Naive thymus-derived CD4-positive, alpha-beta T cell (primary cell): ENCODE results near the gene SHANK3. TPM values are rescaled to one million over a fixed set of nuclear protein-coding genes. Genes with fewer than 3 reads are reported as not detected.

ENCODE experiments used
- ATAC-seq: fragments of 150-1000 bp; cut with Tn5 transposase; 2 replicates; pipeline ENCODE4 v1.10.0; 2021; ENCODE audit warnings: mild to moderate bottlenecking, moderate library complexity
- CTCF ChIA-PET: fragments of 350-600 bp; sonication (Branson Sonifier 250); formaldehyde crosslinking; loops from one replicate; lab custom pipeline; 2021; ENCODE audit warnings: antibody characterized with exemption; lab: Charles Lee
- POLR2A ChIA-PET: fragments of 350-600 bp; sonication (Branson Sonifier 250); formaldehyde crosslinking; loops from one replicate; lab custom pipeline; 2021; ENCODE audit warnings: antibody characterized with exemption, inconsistent platforms; lab: Charles Lee
- DNase-seq, 9 donors: peaks; one replicate each; pipeline versions ENCODE4 v3.0.0 to v3.0.0-alpha.2; 2020 to 2022; ENCODE audit warnings: mixed read lengths in 1 of 9
- H3K27ac ChIP-seq: one replicate; pipeline ENCODE4 v1.7.0; 2013; ENCODE audit warnings: mild to moderate bottlenecking, low read depth, low read length, moderate library complexity
- H3K27me3 ChIP-seq, 2 donors: one replicate each; pipeline ENCODE4 v1.7.0; 2013; ENCODE audit warnings: low read length in 2 of 2, mild to moderate bottlenecking in 2 of 2, moderate library complexity in 2 of 2; ENCODE audit not compliant: control insufficient read depth in 2 of 2, insufficient read depth in 2 of 2
- H3K36me3 ChIP-seq, 3 experiments: 1 replicate in 2 of 3; 2 replicates in 1 of 3; pipeline ENCODE4 v1.7.0; 2013; ENCODE audit warnings: low read length in 3 of 3, mild to moderate bottlenecking in 3 of 3, moderate library complexity in 1 of 3; ENCODE audit not compliant: insufficient read depth in 3 of 3, control insufficient read depth in 2 of 3
- H3K4me1 ChIP-seq, 2 donors: one replicate each; pipeline ENCODE4 v1.7.0; 2013; ENCODE audit warnings: low read length in 2 of 2, mild to moderate bottlenecking in 2 of 2, moderate library complexity in 1 of 2; ENCODE audit not compliant: control insufficient read depth in 2 of 2, insufficient read depth in 2 of 2
- H3K4me3 ChIP-seq: 2 replicates; pipeline ENCODE4 v1.7.0; 2013; ENCODE audit warnings: mild to moderate bottlenecking, low read length
- H3K9me3 ChIP-seq, 3 experiments: 1 replicate in 2 of 3; 2 replicates in 1 of 3; pipeline ENCODE4 v1.7.0; 2013; ENCODE audit warnings: low read length in 3 of 3; ENCODE audit not compliant: control insufficient read depth in 2 of 3
- H3K27ac Mint-ChIP-seq, 9 donors: one replicate each; pipeline ENCODE4 v1.8.0; 2020 to 2022; ENCODE audit warnings: mixed read lengths in 9 of 9, mild to moderate bottlenecking in 8 of 9, moderate library complexity in 5 of 9, inconsistent platforms in 2 of 9
- H3K27me3 Mint-ChIP-seq, 5 donors: one replicate each; pipeline ENCODE4 v1.8.0; 2021 to 2022; ENCODE audit warnings: mixed read lengths in 5 of 5, mild to moderate bottlenecking in 1 of 5
- H3K36me3 Mint-ChIP-seq, 5 donors: one replicate each; pipeline ENCODE4 v1.8.0; 2020 to 2022; ENCODE audit warnings: mixed read lengths in 5 of 5, mild to moderate bottlenecking in 3 of 5, inconsistent platforms in 1 of 5
- H3K4me1 Mint-ChIP-seq, 7 donors: one replicate each; pipeline ENCODE4 v1.8.0; 2020 to 2022; ENCODE audit warnings: mixed read lengths in 7 of 7, mild to moderate bottlenecking in 3 of 7, inconsistent platforms in 1 of 7
- H3K4me3 Mint-ChIP-seq, 10 donors: one replicate each; pipeline ENCODE4 v1.8.0; 2020 to 2022; ENCODE audit warnings: mild to moderate bottlenecking in 10 of 10, mixed read lengths in 10 of 10, moderate library complexity in 6 of 10, inconsistent platforms in 2 of 10
- H3K9me3 Mint-ChIP-seq, 11 donors: one replicate each; pipeline ENCODE4 v1.8.0; 2020 to 2022; ENCODE audit warnings: mixed read lengths in 11 of 11, mild to moderate bottlenecking in 4 of 11, inconsistent platforms in 1 of 11, moderate library complexity in 1 of 11
- intact Hi-C, 2 donors: fragments of 100-400 bp; cut with micrococcal nuclease; formaldehyde crosslinking; loops; one replicate each; pipeline ENCODE4 v1.15.1; 2023
- polyA plus RNA-seq, 2 donors: library from polyadenylated mRNA; unstranded; fragments of 300-500 nt; fragmentation: Illumina TruSeq; gene quantifications; one replicate each; pipeline ENCODE4 v1.2.3, GENCODE V29; 2021
- total RNA-seq, 6 experiments: library from RNA in 5 of 6; stranded (reverse) in 5 of 6; gene quantifications; 1 replicate in 5 of 6; 2 replicates in 1 of 6; pipeline ENCODE4 v1.2.3 and lab custom pipeline; 2021 to 2026

The SHANK3 gene
- total and polyA plus RNA-seq, 7 experiments from 2014 or later, result 0.07 to 0.73 (median 0.16) TPM; not detected in 4

DNA sequence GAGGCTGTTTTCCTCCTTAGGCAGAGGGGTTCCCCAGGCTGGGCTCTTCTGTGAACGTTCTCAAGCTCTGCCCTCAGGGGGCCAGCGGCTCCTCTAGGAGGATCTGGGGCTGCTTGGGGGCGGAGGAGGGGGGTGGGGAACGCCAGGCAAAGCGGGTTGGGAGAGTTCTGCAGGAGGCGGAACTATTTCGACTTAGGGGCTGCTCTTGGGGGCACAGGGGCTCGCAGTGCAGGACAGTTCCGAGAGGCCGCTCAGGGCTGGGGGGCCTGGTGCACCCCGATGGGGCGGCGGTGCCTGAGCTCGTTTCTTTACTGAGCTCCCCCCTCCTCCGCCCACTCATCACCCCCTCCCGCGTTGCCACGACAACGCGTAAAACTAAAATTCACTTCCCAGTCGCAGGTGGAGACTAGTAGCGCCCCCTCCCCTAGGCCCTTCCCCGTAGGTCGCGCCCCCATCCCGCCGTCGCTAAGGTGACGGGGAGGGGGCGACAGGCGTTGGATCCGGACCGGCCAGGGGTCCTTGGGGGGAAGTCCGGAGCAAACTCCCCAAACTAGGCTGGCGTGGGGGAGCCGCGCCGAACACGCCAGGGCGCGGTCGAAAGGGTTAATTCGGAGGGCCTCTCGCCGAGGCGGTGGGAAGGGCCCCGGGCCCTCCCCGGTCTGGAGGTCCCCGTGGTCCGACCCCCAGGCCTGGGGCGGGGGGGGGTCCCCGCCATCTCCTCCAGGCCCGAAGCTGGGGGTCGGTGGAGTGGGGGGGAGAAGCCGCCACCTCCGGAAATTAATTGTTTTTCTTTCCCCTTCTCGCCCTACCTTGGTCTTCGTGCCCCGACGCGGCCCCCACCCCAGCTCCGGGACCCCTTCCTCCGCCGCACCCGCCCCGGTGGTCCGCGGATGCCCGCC is 857 bp downstream of the SHANK3 start:
- Mint-ChIP-seq H3K4me1 (peaks cover 4 to 23% (median 16%) of the 10 kb centered on the region in 7 donors), H3K4me3 (peak overlapping the region; percentile 39 to 79 (median 62)), H3K9me3 (no peaks in the 10 kb centered on the region), H3K27me3 (peaks cover 11 to 50% (median 35%) of the 10 kb centered on the region in 5 donors), H3K27ac (peak overlapping the region in 2 of 9 donors; percentile 42 to 59), H3K36me3 (no peaks in the 10 kb centered on the region)
- H3K9me3 ChIP-seq, result no peaks in the 10 kb centered on the region
- DNase-seq, result peak in 7 of 9 donors; percentile 24 to 56 (median 34)
- ATAC-seq, result peak; percentile 55
- H3K27ac ChIP-seq, result no peak overlapping the region
- peaks cover 8 to 17% of the 10 kb centered on the region in 2 donors for H3K4me1 ChIP-seq
- peak overlapping the region; percentile 41 for H3K4me3 ChIP-seq
- peaks cover 0 to 3% of the 10 kb centered on the region in 2 donors for H3K27me3 ChIP-seq
- intact Hi-C loops, result loop anchor here in 1 of 2 donors (5.0 kb wide), 1 partner anchor 51 kb away; no protein-coding TSS in a partner anchor
- ChIA-PET POLR2A (interaction anchor here (0.8 to 1.6 kb wide), 2 partner anchors 45 to 52 kb away, joined by 3 to 7 read pairs; partner anchors contain the start of gene ARSA), CTCF (interaction anchor here (0.6 kb wide), 1 partner anchor 404 kb away, joined by 3 read pairs; the partner anchor contains the start of gene MAPK11)
- no peaks in the 10 kb centered on the region for H3K36me3 ChIP-seq

GRCh38 chr22:50674130-50674500 is 1.5 kb downstream of the SHANK3 start:
- Histone ChIP-seq H3K27ac (no peak overlapping the region), H3K4me3 (no peak overlapping the region), H3K9me3 (no peaks in the 10 kb centered on the region), H3K4me1 (peaks cover 8 to 17% of the 10 kb centered on the region in 2 donors), H3K36me3 (no peaks in the 10 kb centered on the region), H3K27me3 (peaks cover 0 to 3% of the 10 kb centered on the region in 2 donors)
- DNase-seq (no peak), ATAC-seq (no peak)
- ChIA-PET CTCF (no interaction called here), POLR2A (interaction anchor here (1.6 kb wide), 1 partner anchor 53 kb away, joined by 7 read pairs; no protein-coding TSS in a partner anchor)
- intact Hi-C loops, result loop anchor here in 1 of 2 donors (5.0 kb wide), 1 partner anchor 52 kb away; no protein-coding TSS in a partner anchor
- no peak overlapping the region for H3K27ac Mint-ChIP-seq
- H3K4me3 Mint-ChIP-seq, result peak overlapping the region in 3 of 10 donors; percentile 39 to 79 (median 62)
- no peaks in the 10 kb centered on the region for H3K36me3 Mint-ChIP-seq
- peaks cover 4 to 23% (median 16%) of the 10 kb centered on the region in 7 donors for H3K4me1 Mint-ChIP-seq
- H3K27me3 Mint-ChIP-seq, result peaks cover 11 to 48% (median 35%) of the 10 kb centered on the region in 5 donors
- H3K9me3 Mint-ChIP-seq, result no peaks in the 10 kb centered on the region

DNA sequence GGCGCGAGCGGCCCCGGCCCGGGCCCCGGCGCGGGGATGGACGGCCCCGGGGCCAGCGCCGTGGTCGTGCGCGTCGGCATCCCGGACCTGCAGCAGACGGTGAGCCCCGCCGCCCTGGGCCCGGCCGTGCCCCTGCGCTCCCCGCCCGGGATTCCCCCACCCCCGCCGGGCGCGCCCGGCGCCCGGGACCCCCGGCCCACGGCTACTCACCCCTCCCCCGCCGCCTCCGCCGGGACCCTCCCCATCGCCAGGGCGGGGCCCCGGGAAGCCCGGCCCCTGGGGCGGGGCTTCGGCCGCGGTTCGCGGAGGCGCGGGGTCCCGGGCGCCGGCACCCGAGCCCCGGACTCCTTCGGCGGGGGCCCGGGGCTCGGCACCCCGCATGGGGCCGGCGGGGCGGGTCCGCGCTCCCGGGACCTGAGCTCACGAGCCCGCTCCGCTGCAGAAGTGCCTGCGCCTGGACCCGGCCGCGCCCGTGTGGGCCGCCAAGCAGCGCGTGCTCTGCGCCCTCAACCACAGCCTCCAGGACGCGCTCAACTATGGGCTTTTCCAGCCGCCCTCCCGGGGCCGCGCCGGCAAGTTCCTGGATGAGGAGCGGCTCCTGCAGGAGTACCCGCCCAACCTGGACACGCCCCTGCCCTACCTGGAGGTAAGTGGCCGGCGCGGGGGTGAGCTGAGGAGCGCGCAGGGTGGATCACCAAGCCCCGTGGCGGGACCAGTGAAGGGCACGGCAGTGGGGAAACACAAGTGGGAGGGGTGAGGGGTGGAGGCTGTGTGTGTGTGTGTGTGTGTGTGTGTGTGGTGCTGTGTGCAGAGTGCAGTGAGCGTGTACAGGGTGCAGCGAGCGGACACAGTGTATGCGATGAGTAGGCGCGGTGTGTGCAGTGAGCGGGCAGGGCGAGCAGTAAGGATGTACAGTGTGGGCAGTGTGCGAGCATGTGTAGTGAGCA is 2.3 kb downstream of the SHANK3 start:
- no peak overlapping the region for H3K27ac ChIP-seq
- no peaks in the 10 kb centered on the region for H3K36me3 ChIP-seq
- DNase-seq (peak in 4 of 9 donors; percentile 17 to 48 (median 26)), ATAC-seq (peak; percentile 35)
- Mint-ChIP-seq H3K4me3 (peak overlapping the region; percentile 8 to 85 (median 70)), H3K4me1 (peaks cover 4 to 23% (median 16%) of the 10 kb centered on the region in 7 donors), H3K36me3 (no peaks in the 10 kb centered on the region), H3K9me3 (peaks cover 0 to 3% (median 0%) of the 10 kb centered on the region in 11 donors), H3K27ac (peak overlapping the region in 1 of 9 donors; percentile 79), H3K27me3 (peaks cover 11 to 48% (median 35%) of the 10 kb centered on the region in 5 donors)
- no peak overlapping the region for H3K4me3 ChIP-seq
- peaks cover 0 to 3% of the 10 kb centered on the region in 2 donors for H3K27me3 ChIP-seq
- ChIA-PET POLR2A (no interaction called here), CTCF (no interaction called here)
- H3K9me3 ChIP-seq, result no peaks in the 10 kb centered on the region
- intact Hi-C loops, result loop anchor here in 1 of 2 donors (5.0 kb wide), 1 partner anchor 53 kb away; no protein-coding TSS in a partner anchor
- peaks cover 8 to 17% of the 10 kb centered on the region in 2 donors for H3K4me1 ChIP-seq

DNA sequence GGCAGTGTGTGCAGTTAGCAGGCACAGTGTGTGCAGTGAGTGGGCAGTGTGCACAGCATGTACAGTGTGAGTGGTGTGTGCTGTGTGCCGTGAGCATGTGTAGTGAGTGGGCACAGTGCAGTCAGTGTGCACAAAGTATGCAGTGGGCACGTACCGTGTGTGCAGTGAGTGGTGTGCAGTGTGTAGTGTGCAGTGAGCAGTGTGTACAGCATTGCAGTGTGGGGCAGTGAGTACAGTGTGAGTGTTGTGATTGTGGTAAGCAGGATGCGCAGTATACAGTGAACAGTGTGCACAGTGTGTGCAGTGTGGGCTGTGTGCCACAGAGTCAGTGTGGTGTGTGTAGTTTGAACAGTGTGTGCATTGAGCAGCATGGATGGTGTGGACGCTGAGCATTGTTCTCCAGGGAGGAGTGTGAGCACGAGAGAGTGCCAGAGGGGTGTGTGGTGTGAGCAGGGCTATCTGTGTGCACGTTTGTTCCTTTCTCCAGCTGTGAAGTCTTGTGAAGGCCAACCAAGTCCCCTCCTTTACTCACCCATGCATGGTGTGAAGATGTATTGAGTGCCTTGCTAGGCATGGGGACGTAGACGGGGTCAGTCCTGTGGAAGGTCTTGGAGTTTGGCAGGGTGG is 3.0 kb downstream of the SHANK3 start:
- Mint-ChIP-seq H3K4me1 (peaks cover 4 to 19% (median 13%) of the 10 kb centered on the region in 7 donors), H3K27me3 (peaks cover 11 to 44% (median 31%) of the 10 kb centered on the region in 5 donors), H3K27ac (peak overlapping the region in 2 of 9 donors; percentile 20 to 79), H3K9me3 (peaks cover 0 to 3% (median 0%) of the 10 kb centered on the region in 11 donors), H3K4me3 (peak overlapping the region; percentile 8 to 85 (median 70)), H3K36me3 (no peaks in the 10 kb centered on the region)
- no peaks in the 10 kb centered on the region for H3K36me3 ChIP-seq
- DNase-seq (no peak), ATAC-seq (no peak)
- H3K9me3 ChIP-seq, result no peaks in the 10 kb centered on the region
- H3K4me3 ChIP-seq, result no peak overlapping the region
- intact Hi-C loops, result no loop called here
- H3K4me1 ChIP-seq, result peaks cover 8 to 17% of the 10 kb centered on the region in 2 donors
- peaks cover 0 to 3% of the 10 kb centered on the region in 2 donors for H3K27me3 ChIP-seq
- H3K27ac ChIP-seq, result no peak overlapping the region
- ChIA-PET CTCF (no interaction called here), POLR2A (interaction anchor here (0.8 kb wide), 1 partner anchor 136 kb away, joined by 4 read pairs; no protein-coding TSS in a partner anchor)

DNA sequence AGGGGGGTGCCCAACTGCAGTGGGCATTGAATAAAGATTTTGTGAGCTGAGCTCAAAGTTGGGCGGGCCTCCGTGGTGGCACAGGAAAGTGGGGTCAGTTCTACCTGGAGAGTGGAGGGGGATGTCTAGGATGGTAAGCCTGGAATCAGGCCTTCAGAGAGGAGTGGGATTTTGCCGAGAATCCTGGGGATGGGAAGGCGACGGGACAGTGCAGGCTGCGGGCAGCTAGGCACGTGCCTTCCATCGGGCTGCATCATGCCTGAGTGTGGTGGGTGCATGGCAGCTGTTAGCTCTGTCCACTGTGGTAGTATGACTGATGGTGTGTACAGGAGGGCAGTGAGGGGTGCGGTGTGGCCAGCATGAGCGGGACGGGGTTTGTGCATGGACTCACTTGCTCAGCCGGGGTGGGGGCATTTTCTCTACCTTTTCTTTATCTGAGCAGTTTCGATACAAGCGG is 3.6 kb downstream of the SHANK3 start:
- intact Hi-C loops, result no loop called here
- H3K27me3 ChIP-seq, result peaks cover 0 to 3% of the 10 kb centered on the region in 2 donors
- H3K36me3 ChIP-seq, result no peaks in the 10 kb centered on the region
- no peak overlapping the region for H3K27ac ChIP-seq
- no peaks in the 10 kb centered on the region for H3K36me3 Mint-ChIP-seq
- ATAC-seq, result no peak
- no peak for DNase-seq
- no peaks in the 10 kb centered on the region for H3K9me3 ChIP-seq
- peaks cover 11 to 39% (median 29%) of the 10 kb centered on the region in 5 donors for H3K27me3 Mint-ChIP-seq
- peak overlapping the region in 1 of 9 donors; percentile 20 for H3K27ac Mint-ChIP-seq
- H3K4me1 Mint-ChIP-seq, result peaks cover 4 to 18% (median 13%) of the 10 kb centered on the region in 7 donors
- CTCF ChIA-PET, result no interaction called here
- POLR2A ChIA-PET, result interaction anchor here (0.8 kb wide), 1 partner anchor 137 kb away, joined by 4 read pairs; no protein-coding TSS in a partner anchor
- H3K4me3 ChIP-seq, result no peak overlapping the region
- H3K4me1 ChIP-seq, result peaks cover 8 to 17% of the 10 kb centered on the region in 2 donors
- peaks cover 0 to 6% (median 0%) of the 10 kb centered on the region in 11 donors for H3K9me3 Mint-ChIP-seq
- peak overlapping the region in 7 of 10 donors; percentile 8 to 80 (median 53) for H3K4me3 Mint-ChIP-seq
